Brain microvascular endothelial cell (primary cell): Measurements from ENCODE around the gene ZBED4.

Source experiments
- DNase-seq: peaks from one replicate; pipeline ENCODE4 v3.0.0-alpha.2; 2020
- H3K27ac ChIP-seq: fragments of 250-450 bp; sonication (Bioruptor Pico); 2 replicates; pipeline ENCODE4 v1.5.1; 2020; ENCODE audit warnings: mild to moderate bottlenecking, moderate library complexity
- H3K27me3 ChIP-seq: fragments of 250-450 bp; sonication (Bioruptor Pico); replicated peaks from 2 replicates; pipeline ENCODE4 v1.5.1; 2020; ENCODE audit warnings: mild to moderate bottlenecking
- H3K36me3 ChIP-seq: fragments of 250-450 bp; sonication (Bioruptor Pico); replicated peaks from 2 replicates; pipeline ENCODE4 v1.5.1; 2020; ENCODE audit warnings: mild to moderate bottlenecking
- H3K4me3 ChIP-seq: 2 replicates; pipeline ENCODE4 v1.5.1; 2011; ENCODE audit warnings: low read depth, mild to moderate bottlenecking, control low read depth, low read length, moderate library complexity
- CTCF ChIP-seq: IDR thresholded peaks from 2 replicates; pipeline ENCODE4 v1.5.1; 2011; ENCODE audit warnings: low read depth, mild to moderate bottlenecking, moderate library complexity, low read length, control low read depth, inconsistent platforms; ENCODE audit errors: missing control alignments
- in situ Hi-C: cut with HindIII; loops from 2 replicates; pipeline ENCODE4 v1.10.0; 2017; ENCODE audit warnings: low sequenced_read_pairs, low pct_ligation_motif_present

ZBED4 gene

GRCh38 chr22:49897015-49897684 lies 43.5 kb downstream of the ZBED4 start:
- in situ Hi-C loops = no loop called here
- no peak for TF ChIP-seq CTCF

GRCh38 chr22:49899530-49899929 lies 45.9 kb downstream of the ZBED4 start:
- H3K27me3 ChIP-seq = no peaks in the 10 kb centered on the region
- DNase-seq = no peak
- TF ChIP-seq CTCF = no peak
- H3K36me3 ChIP-seq = peaks cover 7% of the 10 kb centered on the region
- in situ Hi-C loops = no loop called here
- H3K4me3 ChIP-seq = no peak overlapping the region
- no peak overlapping the region for H3K27ac ChIP-seq

More at GRCh38 chr22:49897015-49897684, 43.5 kb downstream of the ZBED4 start:
- Histone ChIP-seq H3K36me3 (peaks cover 3% of the 10 kb centered on the region), H3K27ac (no peak overlapping the region), H3K4me3 (no peak overlapping the region), H3K27me3 (no peaks in the 10 kb centered on the region)
- DNase-seq = no peak

GRCh38 chr22:49900441-49901230 lies 47.0 kb downstream of the ZBED4 start:
- no peaks in the 10 kb centered on the region for H3K27me3 ChIP-seq
- peaks cover 7% of the 10 kb centered on the region for H3K36me3 ChIP-seq
- in situ Hi-C loops = no loop called here
- DNase-seq = no peak
- no peak overlapping the region for H3K4me3 ChIP-seq
- H3K27ac ChIP-seq = no peak overlapping the region
- no peak for TF ChIP-seq CTCF

GRCh38 chr22:49901457-49901856 lies 47.8 kb downstream of the ZBED4 start:
- Histone ChIP-seq H3K27me3 (no peaks in the 10 kb centered on the region), H3K36me3 (peaks cover 7% of the 10 kb centered on the region), H3K4me3 (no peak overlapping the region), H3K27ac (no peak overlapping the region)
- in situ Hi-C loops = no loop called here
- no peak for TF ChIP-seq CTCF
- no peak for DNase-seq

GRCh38 chr22:49903322-49904039 lies 49.8 kb downstream of the ZBED4 start:
- H3K27ac ChIP-seq = no peak overlapping the region
- H3K4me3 ChIP-seq = no peak overlapping the region
- peaks cover 7% of the 10 kb centered on the region for H3K36me3 ChIP-seq
- H3K27me3 ChIP-seq = no peaks in the 10 kb centered on the region
- TF ChIP-seq CTCF = no peak
- DNase-seq = no peak
- in situ Hi-C loops = no loop called here
